ENCODE measurements around the gene CTRL. TPM values are rescaled to one million over a fixed set of nuclear protein-coding genes. Genes with fewer than 3 reads are reported as not detected.

Gene CTRL
- total RNA-seq, 1 donor from 2014 or later, result 0.71 TPM

DNA sequence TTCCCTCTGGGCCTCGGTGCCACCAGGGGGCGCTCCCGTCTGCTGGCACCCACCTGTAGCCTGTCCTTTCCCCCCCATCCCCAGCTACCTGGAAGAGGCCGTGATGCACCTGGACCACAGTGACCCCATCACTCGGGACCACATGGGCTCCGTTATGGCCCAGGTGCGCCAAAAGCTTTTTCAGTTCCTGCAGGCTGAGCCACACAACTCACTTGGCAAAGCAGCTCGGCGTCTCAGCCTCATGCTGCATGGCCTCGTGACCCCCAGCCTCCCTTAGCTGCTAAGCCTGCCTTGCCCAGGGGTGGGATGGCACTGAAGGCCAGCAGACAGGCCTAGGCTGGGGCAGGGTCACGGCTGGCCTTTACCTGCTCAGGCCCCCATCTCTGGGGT, 47.8 kb downstream of the CTRL start:
- DNase-seq, result peak; percentile 54
- H3K4me1 ChIP-seq, result peaks cover 56% of the 10 kb centered on the region
- intact Hi-C loops (cut with micrococcal nuclease), result no loop called here

GRCh38 chr16:67883146-67883871, 48.4 kb downstream of the CTRL start:
- H3K4me1 ChIP-seq, result peaks cover 56% of the 10 kb centered on the region
- no peak for DNase-seq
- intact Hi-C loops (cut with micrococcal nuclease), result no loop called here
- peak overlapping the region; percentile 93 for H3K27ac ChIP-seq (replicated peaks)
- no peak for TF ChIP-seq CTCF (IDR thresholded peaks at IDR 0.05; ENCODE audit: borderline replicate concordance)
- H3K36me3 ChIP-seq, result peaks cover 61% of the 10 kb centered on the region
- peak overlapping the region; percentile 29 for H3K4me3 ChIP-seq
- no peaks in the 10 kb centered on the region for H3K27me3 ChIP-seq (ENCODE audit: low read depth)
- no peaks in the 10 kb centered on the region for H3K9me3 ChIP-seq (replicated peaks)

More for the DNA sequence above, 47.8 kb downstream of the CTRL start:
- peak; percentile 89 for TF ChIP-seq CTCF (IDR thresholded peaks at IDR 0.05; ENCODE audit: borderline replicate concordance)
- Histone ChIP-seq H3K27ac (replicated peaks) (peak overlapping the region; percentile 93), H3K36me3 (peaks cover 56% of the 10 kb centered on the region), H3K27me3 (ENCODE audit: low read depth) (no peaks in the 10 kb centered on the region), H3K9me3 (replicated peaks) (no peaks in the 10 kb centered on the region), H3K4me3 (no peak overlapping the region)

GRCh38 chr16:67882374-67883145, 49.1 kb downstream of the CTRL start:
- peaks cover 56% of the 10 kb centered on the region for H3K4me1 ChIP-seq
- no peak for TF ChIP-seq CTCF (IDR thresholded peaks at IDR 0.05; ENCODE audit: borderline replicate concordance)
- peak; percentile 72 for DNase-seq

DNA sequence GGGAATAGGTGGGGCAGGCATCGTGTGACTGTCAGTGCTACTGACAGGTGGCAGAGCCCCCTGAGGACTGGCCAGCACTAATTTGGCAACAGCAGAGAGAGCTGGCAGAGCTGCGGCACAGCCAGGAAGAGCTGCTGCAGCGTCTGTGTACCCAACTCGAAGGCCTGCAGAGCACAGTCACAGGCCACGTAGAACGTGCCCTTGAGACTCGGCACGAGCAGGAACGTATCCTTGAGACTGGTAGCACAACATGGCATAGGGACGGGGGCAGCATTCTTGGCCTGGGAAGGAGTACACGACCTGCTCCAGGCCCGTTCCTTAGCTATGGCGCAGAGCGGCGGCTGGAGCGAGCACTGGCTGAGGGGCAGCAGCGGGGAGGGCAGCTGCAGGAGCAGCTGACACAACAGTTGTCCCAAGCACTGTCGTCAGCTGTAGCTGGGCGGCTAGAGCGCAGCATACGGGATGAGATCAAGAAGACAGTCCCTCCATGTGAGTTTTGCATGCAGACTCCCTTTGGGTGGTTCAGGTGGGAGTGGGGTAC, 50.0 kb downstream of the CTRL start:
- H3K4me3 ChIP-seq, result peak overlapping the region; percentile 27
- H3K27me3 ChIP-seq (ENCODE audit: low read depth), result no peaks in the 10 kb centered on the region
- no peaks in the 10 kb centered on the region for H3K9me3 ChIP-seq (replicated peaks)
- H3K4me1 ChIP-seq, result peaks cover 56% of the 10 kb centered on the region
- no peak for TF ChIP-seq CTCF (IDR thresholded peaks at IDR 0.05; ENCODE audit: borderline replicate concordance)
- H3K27ac ChIP-seq (replicated peaks), result peak overlapping the region; percentile 93
- intact Hi-C loops (cut with micrococcal nuclease), result no loop called here
- peak; percentile 63 for DNase-seq
- peaks cover 77% of the 10 kb centered on the region for H3K36me3 ChIP-seq

More at GRCh38 chr16:67882374-67883145, 49.1 kb downstream of the CTRL start:
- H3K9me3 ChIP-seq (replicated peaks), result no peaks in the 10 kb centered on the region
- H3K27me3 ChIP-seq (ENCODE audit: low read depth), result no peaks in the 10 kb centered on the region
- intact Hi-C loops (cut with micrococcal nuclease), result no loop called here
- H3K27ac ChIP-seq (replicated peaks), result peak overlapping the region; percentile 93
- H3K4me3 ChIP-seq, result peak overlapping the region; percentile 29
- H3K36me3 ChIP-seq, result peaks cover 69% of the 10 kb centered on the region

- TF ChIP-seq CTCF (IDR thresholded peaks at IDR 0.05; ENCODE audit: borderline replicate concordance), result no peak
- peaks cover 67% of the 10 kb centered on the region for H3K4me1 ChIP-seq
- H3K36me3 ChIP-seq, result peaks cover 85% of the 10 kb centered on the region
- H3K27ac ChIP-seq (replicated peaks), result peak overlapping the region; percentile 93
- no peak for DNase-seq
- no peak overlapping the region for H3K4me3 ChIP-seq
- no peaks in the 10 kb centered on the region for H3K27me3 ChIP-seq (ENCODE audit: low read depth)
- H3K9me3 ChIP-seq (replicated peaks), result no peaks in the 10 kb centered on the region
- intact Hi-C loops (cut with micrococcal nuclease), result no loop called here
These were observed 51.1 kb downstream of the CTRL start for GRCh38 chr16:67880584-67880983.
